HG02759 (cell line): Measurements from ENCODE around the gene NPB.

Experiments used
- ATAC-seq: cut with Tn5 transposase; IDR thresholded peaks from one replicate; pipeline ENCODE4 v1.9.1; 2021; ENCODE audit warnings: mild to moderate bottlenecking, moderate library complexity; ENCODE audit not compliant: unreplicated experiment

The NPB gene

DNA sequence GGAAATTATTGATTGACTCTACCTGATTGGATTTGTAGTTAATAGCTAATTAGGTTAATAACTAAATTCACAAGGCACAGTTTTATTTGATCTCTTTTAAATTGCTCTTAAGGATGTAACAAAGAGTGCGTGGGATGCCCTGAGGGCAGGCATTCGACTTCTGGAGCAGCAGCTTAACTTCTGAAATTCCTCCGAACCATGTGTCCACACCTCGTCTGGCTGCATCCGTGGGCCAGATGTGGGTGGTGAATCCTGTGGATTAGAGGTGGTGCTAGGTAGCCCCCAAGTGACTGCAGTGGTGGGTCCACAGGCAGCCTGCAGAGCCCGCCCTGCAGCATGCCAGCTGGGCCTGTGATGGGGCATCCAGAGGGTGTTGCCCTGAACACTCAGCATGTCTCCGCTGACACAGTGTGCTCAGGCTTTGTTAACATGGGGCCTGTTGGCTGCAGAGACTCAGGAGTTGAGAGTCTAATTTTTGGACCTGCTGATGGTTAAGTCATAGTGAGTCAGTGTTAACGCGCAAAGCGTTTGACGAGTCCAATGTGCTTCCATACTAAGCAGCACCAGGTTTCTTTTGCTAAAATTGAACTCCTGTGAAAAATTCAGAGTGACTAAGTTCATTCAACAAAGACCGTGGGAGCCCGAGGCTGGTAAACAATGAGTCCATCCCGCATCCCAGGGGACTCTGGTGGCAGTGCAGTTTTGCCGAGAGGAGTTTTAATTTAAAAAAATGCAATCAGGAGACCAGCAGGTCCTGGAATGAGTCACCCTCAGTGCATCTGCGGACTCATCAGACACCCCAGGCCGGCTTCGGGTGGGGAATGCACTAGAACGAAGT, 3.8 kb upstream of the NPB start:
- ATAC-seq: no peak

DNA sequence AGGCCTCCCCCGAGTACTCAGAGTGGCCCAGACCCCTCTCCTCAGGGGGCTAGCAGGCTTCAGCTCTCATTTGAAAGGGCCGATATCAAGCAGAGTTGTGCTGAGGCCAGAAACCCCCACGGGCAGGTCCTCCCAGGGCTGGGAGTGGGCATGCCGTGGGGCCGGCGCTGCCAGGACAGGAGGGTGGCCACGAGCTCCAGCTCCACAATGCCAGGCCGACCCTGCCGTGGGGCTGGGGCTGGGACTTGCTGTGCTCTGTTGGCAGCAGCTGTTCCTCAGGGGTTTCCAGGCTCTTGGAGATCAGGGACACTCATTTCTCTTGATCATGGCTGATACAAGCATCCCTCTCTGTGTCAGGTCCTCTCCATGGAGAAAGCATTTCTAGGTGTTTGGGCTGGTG, 3.2 kb upstream of the NPB start:
- no peak for ATAC-seq

DNA sequence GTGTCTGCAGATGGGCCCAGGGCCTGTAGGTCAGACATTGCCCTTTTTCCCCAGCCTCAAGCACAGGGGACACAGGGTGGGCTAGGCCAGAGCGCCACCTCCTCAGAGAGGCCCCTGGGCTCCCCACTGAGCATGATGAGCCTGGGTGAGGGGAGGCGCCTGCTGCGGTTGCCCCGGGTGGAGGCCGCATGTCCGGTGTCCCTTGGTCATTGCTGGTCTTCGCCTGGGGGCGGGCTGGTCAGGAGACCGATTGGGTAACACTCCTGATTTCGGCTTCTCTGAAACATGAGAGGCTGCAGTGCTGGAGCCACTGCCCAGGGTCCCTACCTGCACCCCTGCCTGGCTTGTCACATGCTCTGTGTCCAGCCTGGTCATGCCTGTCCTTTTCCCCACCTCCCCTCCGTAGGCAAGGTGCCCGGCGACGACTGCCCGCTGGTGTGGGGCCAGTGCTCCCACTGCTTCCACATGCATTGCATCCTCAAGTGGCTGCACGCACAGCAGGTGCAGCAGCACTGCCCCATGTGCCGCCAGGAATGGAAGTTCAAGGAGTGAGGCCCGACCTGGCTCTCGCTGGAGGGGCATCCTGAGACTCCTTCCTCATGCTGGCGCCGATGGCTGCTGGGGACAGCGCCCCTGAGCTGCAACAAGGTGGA, 2.4 kb upstream of the NPB start:
- ATAC-seq: no peak

DNA sequence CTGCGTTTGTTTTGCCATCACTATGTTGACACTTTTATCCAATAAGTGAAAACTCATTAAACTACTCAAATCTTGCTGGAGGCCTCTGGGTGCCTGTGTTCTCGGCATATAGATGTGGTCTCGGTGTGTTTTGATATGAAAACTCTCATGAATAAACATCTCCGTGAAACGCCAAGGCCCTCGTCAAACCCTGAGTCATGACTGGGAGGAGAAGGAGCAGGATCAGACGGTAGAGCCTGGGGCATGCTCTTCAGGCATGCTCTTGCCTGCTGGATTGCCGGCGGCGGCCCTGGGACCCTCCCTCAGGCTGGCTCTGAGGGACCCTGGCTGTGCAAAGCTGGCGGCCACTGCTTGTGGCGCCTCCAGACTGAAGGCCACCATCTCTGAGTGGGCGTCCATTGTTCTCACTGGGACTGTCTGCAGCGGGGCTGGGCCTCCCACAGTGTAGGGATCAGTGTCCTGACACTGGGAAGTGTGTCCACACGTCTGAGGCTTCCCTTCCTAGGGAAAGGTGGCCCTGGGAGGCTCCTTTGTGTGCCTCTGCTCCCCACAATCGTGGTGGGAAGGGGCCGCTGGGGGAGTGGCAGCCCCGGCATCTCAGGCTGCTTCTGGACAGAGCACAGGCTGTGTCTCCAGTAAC, 1.7 kb upstream of the NPB start:
- no peak for ATAC-seq

DNA sequence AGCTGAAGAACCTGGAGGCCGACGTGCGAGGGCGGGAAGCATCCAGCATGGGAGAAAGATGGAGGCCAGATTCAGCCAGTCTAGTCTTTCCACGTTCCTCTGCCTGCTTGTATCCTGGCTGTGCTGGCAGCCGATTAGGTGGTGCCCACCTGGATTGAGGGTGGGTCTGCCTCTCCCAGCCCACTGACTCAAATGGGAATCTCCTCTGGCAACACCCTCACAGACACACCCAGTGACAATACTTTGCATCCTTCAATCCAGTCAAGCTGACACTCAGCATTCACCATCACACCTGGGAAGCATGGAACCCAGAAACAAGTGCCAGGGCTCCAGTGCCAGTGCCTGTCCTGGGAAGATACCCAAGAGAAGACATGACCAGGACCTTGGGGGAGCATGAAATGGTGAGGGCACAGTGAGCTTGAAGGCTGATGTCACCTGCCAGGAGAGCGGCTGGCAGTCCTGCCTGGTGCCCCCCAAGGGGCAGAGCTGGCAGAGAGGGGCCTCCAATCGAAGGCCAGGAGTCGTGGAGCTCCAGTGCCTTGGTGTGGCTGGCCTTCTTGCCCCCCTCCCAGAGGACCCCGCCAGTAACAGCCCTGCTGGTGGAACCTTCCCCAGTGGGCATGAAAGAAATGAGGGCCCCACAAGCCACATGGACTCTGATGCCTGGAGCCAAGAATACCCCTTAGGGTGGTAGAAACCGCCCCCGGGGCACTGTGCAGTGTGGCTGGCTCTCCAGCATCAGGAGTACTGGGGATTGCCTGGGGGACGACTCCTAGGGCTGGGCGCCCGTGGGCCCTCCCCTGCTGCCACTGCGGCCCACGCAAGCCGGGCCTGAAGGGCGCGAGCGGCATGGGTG, 643 bp upstream of the NPB start:
- ATAC-seq: no peak

DNA sequence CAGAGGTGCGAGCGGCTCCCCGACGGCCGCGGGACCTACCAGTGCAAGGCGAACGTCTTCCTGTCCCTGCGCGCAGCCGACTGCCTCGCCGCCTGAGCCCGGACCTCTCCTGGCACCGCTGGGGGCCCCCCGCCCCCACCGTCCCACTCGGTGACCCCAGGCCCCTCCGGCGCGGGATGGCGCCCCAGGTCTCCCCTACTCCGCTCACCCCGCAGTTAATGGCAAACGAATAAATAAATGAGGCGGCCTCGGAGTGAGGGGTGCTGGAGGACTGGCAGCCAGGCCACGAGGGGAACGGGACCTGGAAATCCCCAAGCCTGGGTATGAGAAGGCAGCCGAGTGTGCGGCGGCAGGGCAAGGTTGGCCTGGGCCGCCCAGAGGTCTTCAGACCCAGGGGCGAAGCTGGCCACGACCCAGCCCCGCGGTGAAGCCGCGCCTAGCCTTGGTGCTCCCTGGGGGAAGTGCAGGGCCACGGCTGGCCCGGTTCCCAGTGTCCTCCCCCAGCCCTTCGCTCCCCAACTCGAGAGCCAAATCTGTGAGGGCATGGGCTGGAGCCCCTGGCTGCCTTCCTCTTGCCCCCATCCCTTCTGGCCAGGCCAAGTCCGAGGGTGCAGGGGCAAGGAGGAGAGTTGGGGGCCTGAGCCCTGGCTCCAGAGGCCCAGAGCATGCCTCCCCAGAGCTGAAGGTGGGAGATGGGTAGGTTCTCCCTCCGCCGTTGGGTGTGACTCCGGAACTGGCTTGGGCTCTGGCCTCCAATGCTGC, 796 bp downstream of the NPB start:
- no peak for ATAC-seq

DNA sequence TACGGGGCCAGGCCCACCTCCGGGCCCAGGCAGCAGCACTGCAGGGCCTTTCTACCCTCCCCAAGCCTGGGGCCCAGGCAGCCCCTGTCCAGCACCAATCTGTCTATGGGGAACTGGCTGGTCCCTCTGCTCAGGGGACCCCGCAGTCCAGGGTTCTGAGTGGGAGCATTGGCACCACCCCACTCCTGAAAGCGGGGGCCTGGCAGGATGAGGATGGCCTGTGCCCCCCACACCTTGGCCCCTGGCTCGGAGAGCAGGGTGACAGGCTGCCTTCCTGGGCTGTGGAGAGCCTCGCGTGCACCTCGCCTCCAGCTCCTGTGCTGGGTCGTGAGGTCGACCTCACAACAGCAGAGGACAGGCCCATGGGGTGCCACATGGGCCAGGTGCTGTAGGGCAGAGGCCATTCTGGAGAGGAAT, 1.4 kb downstream of the NPB start:
- no peak for ATAC-seq

DNA sequence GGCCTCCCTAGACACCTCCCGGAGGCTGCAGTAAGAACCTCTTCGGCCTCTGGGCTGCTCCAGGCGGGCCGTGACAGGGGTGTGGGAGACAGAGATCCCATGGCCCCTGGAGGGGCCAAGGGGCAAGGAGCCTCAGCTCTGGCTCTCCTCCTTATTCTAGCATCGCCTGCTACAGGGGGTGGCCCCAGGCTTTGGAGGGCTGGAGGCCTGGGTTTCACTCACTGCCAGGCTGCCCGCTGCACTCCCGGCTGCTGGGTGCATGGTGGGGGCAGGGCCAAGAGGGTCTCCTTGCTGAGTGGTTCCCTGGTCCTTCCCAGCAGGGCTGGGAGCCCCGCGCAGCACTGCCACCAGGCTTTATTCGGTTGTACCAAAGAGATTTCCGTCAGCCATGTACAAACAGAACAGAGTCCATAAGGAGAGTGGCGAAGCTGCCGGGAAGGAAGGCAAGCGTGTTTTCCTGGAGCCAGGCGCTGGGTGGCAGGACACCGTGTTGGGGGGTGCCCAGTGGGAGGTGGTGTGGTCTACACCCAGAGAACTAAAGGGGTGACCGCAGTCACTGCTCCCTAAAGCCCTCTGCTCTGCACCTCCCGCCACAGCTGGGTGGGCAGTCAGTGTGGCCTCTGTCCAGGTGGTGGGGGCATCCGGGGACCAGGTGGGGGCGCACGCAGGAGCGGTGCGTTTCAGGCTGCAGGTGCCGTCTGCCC, 2.0 kb downstream of the NPB start:
- ATAC-seq: no peak

DNA sequence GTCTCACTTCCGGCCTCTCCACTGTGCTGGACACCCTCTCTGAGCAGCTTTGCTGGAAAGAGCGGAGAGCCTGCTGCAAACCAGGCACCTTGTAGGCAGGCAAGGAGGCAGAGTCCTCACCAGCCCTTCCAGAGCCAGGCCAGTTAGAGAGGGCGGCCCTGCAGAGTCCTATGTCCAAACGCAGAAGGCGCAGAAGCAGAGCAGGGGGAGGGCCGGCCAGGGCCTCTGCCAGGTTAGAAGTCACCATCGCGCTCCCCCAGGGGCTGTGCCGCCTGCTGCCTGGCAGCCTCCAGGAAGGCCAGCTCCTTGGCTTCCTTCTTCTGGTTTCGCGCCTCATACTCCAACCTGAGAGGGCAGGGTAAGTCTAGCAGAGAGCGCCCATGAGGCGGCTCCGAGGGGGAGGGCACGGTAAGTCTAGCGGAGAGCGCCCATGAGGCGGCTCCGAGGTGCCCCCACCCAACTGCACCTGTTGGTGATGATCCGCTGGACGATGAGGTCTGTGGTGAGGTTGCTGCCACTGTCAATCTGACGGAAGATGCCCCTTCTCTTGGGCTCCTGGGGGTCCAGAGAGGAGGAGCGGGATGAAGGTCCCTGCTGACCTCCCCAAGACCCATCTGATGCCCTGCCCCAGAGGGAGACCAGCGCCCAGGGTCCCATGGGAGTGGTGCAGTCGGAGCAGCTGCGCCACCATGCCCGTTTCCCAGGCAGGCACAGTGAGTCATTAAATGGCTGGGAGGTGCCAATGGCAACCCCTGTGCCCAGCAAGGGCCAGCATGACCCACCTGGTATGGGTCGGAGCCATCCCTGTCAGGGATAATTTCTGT, 2.8 kb downstream of the NPB start:
- ATAC-seq: no peak

DNA sequence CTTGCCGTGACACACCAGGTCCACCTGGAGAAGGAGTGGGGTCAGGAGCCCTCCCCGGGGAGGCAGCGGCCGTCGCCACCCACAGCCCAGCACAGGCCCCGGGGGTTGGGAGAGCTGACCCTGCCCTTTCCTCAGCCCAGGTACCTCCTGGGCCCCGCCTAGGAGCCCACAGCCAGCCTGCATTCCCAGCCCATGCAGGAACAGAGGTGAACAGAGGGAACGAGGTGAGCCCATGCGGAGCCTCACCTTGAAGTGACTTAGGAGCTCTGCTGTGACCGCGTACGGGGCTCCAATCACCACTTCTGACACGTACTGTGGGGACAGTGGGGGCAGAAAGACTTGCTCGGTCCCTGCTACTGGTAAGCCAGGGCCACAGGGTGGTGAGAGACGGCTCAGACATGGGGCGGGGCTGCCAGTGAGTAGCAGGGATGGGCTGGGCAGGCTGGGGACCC, 3.4 kb downstream of the NPB start:
- ATAC-seq: no peak

DNA sequence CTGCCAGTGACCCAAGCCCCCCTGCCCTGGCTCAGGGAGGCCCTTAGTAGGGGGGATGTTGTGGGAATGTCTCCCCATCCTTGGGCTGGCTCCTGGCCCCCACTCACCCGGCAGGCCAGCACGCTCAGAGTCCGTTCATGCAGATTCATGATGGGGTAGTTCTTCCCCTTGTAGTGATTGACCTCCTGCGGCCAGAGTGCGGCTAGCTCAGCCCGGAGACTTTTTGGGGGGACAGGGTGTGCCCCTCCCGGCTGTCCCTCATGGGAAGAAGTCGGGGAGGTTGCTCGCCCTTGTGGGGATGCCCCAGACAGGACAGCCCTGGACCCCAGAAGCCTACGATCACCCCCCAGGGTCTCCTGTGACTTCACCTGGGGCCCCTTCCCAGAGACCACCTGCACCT, 4.0 kb downstream of the NPB start:
- ATAC-seq: no peak

DNA sequence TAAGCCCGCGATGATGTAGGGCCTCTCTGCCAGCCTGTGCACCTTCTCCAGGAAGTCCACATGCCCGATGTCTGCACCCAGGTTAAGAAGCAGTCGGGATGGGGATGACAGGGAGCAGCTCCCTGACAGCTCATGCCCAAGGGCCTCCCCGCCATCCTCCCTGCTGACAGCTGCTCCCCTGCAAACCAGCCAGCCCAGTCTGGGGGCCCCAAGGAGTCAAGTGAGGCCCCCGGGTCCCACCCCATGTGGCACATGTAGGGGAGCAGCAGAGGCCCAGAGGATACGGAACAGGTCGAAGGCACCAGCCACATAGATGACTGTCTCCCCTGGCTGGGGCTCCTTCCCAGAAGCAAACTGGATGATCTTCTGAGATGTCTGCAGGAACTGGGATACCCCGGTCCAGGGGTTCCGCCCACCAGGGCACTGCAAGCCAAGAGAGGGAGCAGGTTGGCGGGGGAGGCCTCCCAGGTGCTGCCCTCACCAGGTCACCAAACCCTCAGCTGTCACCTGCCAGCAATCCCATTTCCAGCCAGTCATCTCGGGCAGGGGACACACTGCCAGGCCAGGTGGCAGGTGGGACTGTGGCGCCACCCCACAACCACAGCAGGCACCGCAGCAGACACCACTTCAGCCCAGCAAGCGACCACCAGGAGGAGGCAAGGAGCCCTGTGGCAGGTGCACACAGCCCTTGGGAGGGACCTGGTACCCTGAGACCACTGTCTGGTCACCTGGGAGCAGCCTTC, 4.6 kb downstream of the NPB start:
- no peak for ATAC-seq

DNA sequence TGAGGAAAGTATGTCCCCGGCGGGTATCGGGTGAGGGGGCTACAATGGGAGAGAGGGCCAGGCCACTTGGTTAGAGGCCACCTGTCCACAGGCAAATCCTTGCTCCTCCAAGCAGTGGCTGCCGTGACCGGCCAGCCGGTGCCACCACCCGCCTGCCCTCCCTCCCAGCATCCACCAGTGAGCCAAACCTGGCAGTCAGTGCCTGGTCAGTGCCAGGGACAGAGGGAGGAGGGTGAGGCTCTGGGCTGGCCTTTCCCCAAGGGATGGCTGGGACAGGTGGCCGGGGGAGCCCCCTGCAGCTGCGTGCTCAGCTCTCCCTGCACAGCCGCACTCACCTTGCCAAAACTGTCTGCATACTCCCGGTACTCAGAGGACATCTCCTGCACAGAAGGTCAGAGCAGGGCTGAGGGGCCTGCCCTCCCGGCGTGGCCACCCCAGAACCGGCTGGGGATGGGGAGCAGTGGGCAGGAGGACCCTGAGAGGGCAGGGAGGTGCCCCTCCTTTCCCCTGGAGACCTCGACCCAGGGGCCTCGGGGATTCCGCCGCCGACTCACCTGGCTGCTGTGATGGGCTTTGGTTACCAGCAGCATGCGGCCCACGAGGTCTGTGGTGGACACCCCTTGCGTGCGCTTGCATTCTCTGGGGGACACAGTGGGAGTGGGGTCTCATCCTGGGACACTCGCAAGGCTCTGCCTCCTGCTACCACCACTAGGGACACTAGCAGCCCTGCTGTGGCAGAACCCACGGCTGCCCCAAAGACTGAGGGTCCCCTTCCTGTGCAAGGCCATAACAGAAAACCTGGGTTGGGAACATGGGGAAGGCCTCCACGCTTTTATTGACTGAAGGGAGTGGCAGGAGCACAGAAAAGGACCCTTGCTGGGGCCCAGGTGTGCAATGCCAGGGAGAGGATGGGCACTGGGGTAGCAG, 5.4 kb downstream of the NPB start:
- no peak for ATAC-seq

DNA sequence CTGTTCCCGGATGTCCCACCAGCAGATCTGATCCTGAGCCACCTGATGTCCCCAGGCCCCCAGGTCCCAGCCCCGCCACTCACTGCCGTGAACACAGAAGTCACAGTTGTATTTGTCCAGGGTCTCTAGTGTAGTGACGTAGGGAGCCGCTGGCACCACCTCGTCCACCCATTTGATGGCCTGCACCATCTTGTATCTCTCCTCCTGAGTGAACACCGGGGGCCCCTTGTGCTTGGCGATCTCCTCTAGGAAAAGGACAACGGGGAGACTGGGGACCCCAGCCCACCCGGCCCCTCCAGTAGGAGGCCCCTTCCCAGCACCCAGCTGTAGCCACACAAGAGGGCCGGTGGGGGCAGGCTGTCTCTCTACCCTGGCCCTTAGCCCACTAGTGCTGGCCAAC, 6.8 kb downstream of the NPB start:
- ATAC-seq: no peak

DNA sequence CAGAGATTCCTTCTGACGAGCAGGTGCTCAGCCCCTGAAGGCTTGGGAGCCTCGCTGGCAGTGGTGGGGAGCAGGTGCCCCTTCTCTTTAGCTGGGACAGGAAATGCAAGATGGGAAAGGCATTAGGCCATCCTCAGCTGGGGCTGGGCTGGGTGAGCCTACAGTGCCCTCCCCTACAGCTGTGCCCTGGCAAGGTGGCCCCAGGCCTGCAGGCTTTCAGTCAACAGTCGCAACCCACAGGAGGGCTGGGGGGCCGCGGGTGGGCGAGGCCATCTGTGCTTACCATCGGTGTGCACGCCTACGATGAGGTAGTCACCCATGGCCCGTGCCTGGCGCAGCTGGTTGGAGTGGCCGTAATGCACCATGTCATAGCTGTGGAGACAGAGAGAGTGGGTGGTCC, 7.2 kb downstream of the NPB start:
- ATAC-seq: no peak

DNA sequence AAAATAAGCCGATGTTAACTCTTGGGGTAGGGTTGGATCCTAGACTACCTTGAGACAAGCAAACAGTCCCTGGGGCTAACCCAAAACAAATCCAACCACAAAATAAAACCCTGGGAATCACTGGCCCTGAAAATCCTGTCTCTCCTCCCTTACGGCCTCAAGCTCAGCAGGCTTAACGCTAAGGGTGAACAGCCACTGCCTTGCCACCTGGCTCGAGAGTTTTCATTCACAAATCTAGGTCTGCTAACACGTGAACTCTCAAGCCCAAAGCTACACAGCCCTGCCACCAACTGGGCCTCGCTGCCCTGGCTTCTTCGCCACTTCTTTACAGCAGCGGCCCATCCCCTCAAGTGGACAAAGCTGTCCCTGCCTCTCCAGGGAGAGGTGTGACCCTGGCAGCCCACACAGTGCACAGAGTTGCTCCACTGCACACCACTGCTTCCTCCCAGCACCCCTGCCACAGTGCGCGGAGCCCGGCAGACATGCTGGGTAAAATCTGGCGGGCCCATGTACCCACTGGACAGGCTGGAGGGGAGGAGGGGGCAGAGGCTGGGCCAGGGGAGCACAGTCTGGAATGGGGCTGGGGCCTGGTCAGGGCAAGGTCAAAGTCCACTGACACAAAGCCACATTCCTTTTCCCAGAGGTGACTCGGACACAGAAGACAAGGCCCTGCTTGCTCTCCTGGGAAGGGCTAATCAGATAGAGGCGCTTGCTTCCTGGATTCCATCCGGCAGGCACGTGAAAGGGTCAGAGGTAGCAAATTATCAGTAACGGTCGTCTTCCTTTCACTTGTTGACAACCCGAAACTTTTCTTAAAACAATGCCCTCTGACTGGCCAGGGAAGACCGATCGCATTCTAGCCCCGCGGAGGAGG, 8.2 kb downstream of the NPB start:
- no peak for ATAC-seq
